Brain microvascular endothelial cell (primary cell): Measurements from ENCODE around the gene LIMS2.
A peak's percentile ranks its signal among the peaks of the same experiment; 100 is the strongest.

Source experiments
- DNase-seq: peaks from one replicate; pipeline ENCODE4 v3.0.0-alpha.2; 2020
- H3K27ac ChIP-seq: fragments of 250-450 bp; sonication (Bioruptor Pico); 2 replicates; pipeline ENCODE4 v1.5.1; 2020; ENCODE audit warnings: mild to moderate bottlenecking, moderate library complexity
- H3K27me3 ChIP-seq: fragments of 250-450 bp; sonication (Bioruptor Pico); replicated peaks from 2 replicates; pipeline ENCODE4 v1.5.1; 2020; ENCODE audit warnings: mild to moderate bottlenecking
- H3K36me3 ChIP-seq: fragments of 250-450 bp; sonication (Bioruptor Pico); replicated peaks from 2 replicates; pipeline ENCODE4 v1.5.1; 2020; ENCODE audit warnings: mild to moderate bottlenecking
- H3K4me3 ChIP-seq: 2 replicates; pipeline ENCODE4 v1.5.1; 2011; ENCODE audit warnings: low read depth, mild to moderate bottlenecking, control low read depth, low read length, moderate library complexity
- CTCF ChIP-seq: IDR thresholded peaks from 2 replicates; pipeline ENCODE4 v1.5.1; 2011; ENCODE audit warnings: low read depth, mild to moderate bottlenecking, moderate library complexity, low read length, control low read depth, inconsistent platforms; ENCODE audit errors: missing control alignments
- in situ Hi-C: cut with HindIII; loops from 2 replicates; pipeline ENCODE4 v1.10.0; 2017; ENCODE audit warnings: low sequenced_read_pairs, low pct_ligation_motif_present

The LIMS2 gene

DNA sequence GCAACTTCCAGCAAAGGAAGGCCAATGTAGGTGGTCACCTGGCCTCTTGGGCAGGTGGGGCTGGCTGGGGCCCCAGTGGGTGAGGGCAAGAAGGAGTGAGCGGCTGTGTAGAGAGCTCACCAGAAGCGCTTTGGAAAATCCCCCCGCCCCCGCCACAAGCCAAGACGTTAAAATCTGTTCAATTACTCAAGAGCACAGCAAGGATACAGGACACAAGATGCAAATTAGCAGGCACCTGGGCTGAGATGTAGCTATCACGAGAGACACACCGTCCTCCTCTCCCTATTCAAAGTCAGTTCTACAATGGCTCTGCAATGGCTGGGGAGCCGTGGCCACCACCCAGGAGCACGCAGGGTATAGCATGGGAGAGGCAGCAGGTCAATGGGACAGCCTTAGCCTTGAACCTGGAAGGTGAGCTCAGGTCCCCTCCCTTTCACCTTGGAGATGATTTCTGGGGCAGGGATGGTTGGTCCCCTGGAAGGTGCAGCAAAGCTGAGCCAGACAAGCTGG, 67.9 kb downstream of the LIMS2 start:
- no peak for DNase-seq
- no peak overlapping the region for H3K4me3 ChIP-seq
- H3K36me3 ChIP-seq = no peaks in the 10 kb centered on the region
- no peak for TF ChIP-seq CTCF
- no peak overlapping the region for H3K27ac ChIP-seq
- no peaks in the 10 kb centered on the region for H3K27me3 ChIP-seq
- in situ Hi-C loops = no loop called here

- no peak overlapping the region for H3K27ac ChIP-seq
- no peaks in the 10 kb centered on the region for H3K27me3 ChIP-seq
- no peak for TF ChIP-seq CTCF
- in situ Hi-C loops = no loop called here
- no peak overlapping the region for H3K4me3 ChIP-seq
- no peak for DNase-seq
- H3K36me3 ChIP-seq = no peaks in the 10 kb centered on the region
These were observed 68.5 kb downstream of the LIMS2 start for GRCh38 chr2:127606625-127607398.

- H3K27me3 ChIP-seq = no peaks in the 10 kb centered on the region
- no peak for TF ChIP-seq CTCF
- DNase-seq = no peak
- H3K27ac ChIP-seq = no peak overlapping the region
- H3K36me3 ChIP-seq = no peaks in the 10 kb centered on the region
- in situ Hi-C loops = no loop called here
- no peak overlapping the region for H3K4me3 ChIP-seq
These were observed 69.6 kb downstream of the LIMS2 start for GRCh38 chr2:127605691-127606263.

DNA sequence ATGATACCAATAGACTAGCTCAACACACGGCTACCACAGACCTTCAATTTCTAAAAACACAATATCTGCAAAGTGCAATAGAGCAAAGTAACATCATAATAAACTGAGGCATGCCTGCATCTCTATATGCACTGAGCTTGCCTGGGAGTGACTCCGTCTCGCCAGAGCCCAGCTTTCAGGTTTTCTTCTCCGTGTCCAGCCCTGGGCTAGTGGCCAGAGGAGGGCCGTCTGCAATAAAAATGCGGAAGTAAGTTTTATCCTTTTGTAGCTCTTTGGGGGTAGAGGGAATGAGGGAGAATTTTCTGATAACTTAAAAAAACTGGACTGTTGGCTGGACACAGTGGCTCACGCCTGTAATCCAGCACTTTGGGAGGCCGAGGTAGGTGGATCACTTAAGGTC, 70.3 kb downstream of the LIMS2 start:
- H3K27ac ChIP-seq = no peak overlapping the region
- no peak overlapping the region for H3K4me3 ChIP-seq
- TF ChIP-seq CTCF = no peak
- no peaks in the 10 kb centered on the region for H3K36me3 ChIP-seq
- H3K27me3 ChIP-seq = no peaks in the 10 kb centered on the region
- in situ Hi-C loops = no loop called here
- no peak for DNase-seq

DNA sequence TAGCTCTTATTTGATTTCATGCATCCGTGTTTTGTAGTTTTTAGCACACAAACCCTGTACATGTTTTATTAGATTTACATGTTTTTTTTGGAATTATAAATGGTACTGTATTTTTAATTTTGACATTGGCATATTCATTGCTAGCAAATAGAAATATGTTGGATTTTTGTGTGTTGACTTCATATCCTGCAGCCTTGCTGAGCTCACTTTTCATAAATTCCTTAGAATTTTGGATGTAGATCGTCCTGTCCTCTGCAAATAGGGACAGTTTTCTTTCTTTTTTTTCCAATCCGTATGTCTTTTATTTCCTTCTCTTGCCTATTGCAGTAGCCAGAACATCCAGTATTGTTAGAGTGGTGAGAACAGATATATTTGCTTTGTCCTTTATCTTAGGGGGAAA, 76.1 kb downstream of the LIMS2 start:
- Histone ChIP-seq H3K27me3 (no peaks in the 10 kb centered on the region), H3K4me3 (no peak overlapping the region), H3K36me3 (no peaks in the 10 kb centered on the region), H3K27ac (peak overlapping the region; percentile 67)
- DNase-seq = no peak
- TF ChIP-seq CTCF = no peak
- in situ Hi-C loops = no loop called here
